ENCODE data around the gene POLE4. TPM values are rescaled to one million over a fixed set of nuclear protein-coding genes. Genes with fewer than 3 reads are reported as not detected.

The POLE4 gene
- total RNA-seq, 1 experiment from 2014 or later = 25.6 TPM

GRCh38 chr2:74953796-74954499, 4.5 kb upstream of the POLE4 start:
- TF ChIP-seq SP1 (IDR thresholded peaks at IDR 0.05; ENCODE audit: low read depth) (no peak), ZFX (IDR thresholded peaks at IDR 0.05) (no peak), POLR2AphosphoS5 (IDR thresholded peaks at IDR 0.05; ENCODE audit: low read depth, low read length) (no peak), EZH2 (IDR thresholded peaks at IDR 0.05) (no peak), ELF1 (IDR thresholded peaks at IDR 0.05; ENCODE audit: borderline replicate concordance, low read depth) (no peak), CTCF (IDR thresholded peaks at IDR 0.05 in 2 of 3, conservative IDR thresholded peaks at IDR 0.05 in 1 of 3; ENCODE audit: borderline replicate concordance in 1 of 3, insufficient read depth in 1 of 3, low read depth in 2 of 3, low read length in 2 of 3) (no peak), MAX (IDR thresholded peaks at IDR 0.05) (no peak), REST (IDR thresholded peaks at IDR 0.05; ENCODE audit: low read depth) (no peak)
- no TSS peak for BruUV-seq (replicated peaks)
- H3K4me2 ChIP-seq (ENCODE audit: low read length) = no peak overlapping the region
- H3K9me2 ChIP-seq (ENCODE audit: insufficient read depth) = no peaks in the 10 kb centered on the region
- no peak overlapping the region for H2AFZ ChIP-seq (ENCODE audit: low read depth, low read length, poor library complexity, severe bottlenecking)
- no peak overlapping the region for H3K27ac ChIP-seq (ENCODE audit: low read depth, low read length)
- CTCF ChIA-PET = no interaction called here
- no peaks in the 10 kb centered on the region for H3K79me2 ChIP-seq (ENCODE audit: insufficient read depth, low read length)
- H3K9ac ChIP-seq (ENCODE audit: low read length) = no peak overlapping the region
- ATAC-seq (no peak), DNase-seq (ENCODE audit: low read depth, low spot score) (no peak)
- H4K20me1 ChIP-seq (ENCODE audit: insufficient read depth) = no peaks in the 10 kb centered on the region
- H3K27me3 ChIP-seq (ENCODE audit: insufficient read depth, low read length) = no peaks in the 10 kb centered on the region
- no peak overlapping the region for H3K4me3 ChIP-seq (replicated peaks in 1 of 2; ENCODE audit: low read depth in 1 of 2, low read length in 2 of 2)
- H3K36me3 ChIP-seq (ENCODE audit: control insufficient read depth in 1 of 2, insufficient read depth in 2 of 2, low read length in 2 of 2) = no peaks in the 10 kb centered on the region
- H3K9me3 ChIP-seq (ENCODE audit: control insufficient read depth in 1 of 2, insufficient read depth in 1 of 2, low read depth in 1 of 2, low read length in 2 of 2) = no peaks in the 10 kb centered on the region
- RAD21 ChIA-PET (ENCODE audit: low non-redundant PET in 1 of 2, low total read pairs in 2 of 2, uncharacterized antibody in 2 of 2, unreplicated experiment in 2 of 2) = no interaction called here
- H3K4me1 ChIP-seq (ENCODE audit: control insufficient read depth in 1 of 2, insufficient read depth in 2 of 2, low read length in 2 of 2) = peaks cover 0 to 11% of the 10 kb centered on the region in 2 experiments; a peak in 3 of 4 replicates
- POLR2A ChIA-PET = no interaction called here
- intact Hi-C loops (cut with micrococcal nuclease) = no loop called here
